OCI-LY1 (cell line): ENCODE measurements around the gene GPR151.

ENCODE experiments used
- H2AFZ ChIP-seq: fragments of 200-600 bp; sonication (generic), shearing (Covaris generic); 2 replicates; pipeline ENCODE4 v1.6.0; 2014; ENCODE audit warnings: antibody characterized with exemption, mild to moderate bottlenecking, low read length
- H3F3A ChIP-seq: fragments of 200-600 bp; sonication (generic), shearing (Covaris generic); 2 replicates; pipeline ENCODE4 v1.6.0; 2014; ENCODE audit warnings: mild to moderate bottlenecking, antibody characterized with exemption, low read length, moderate library complexity; ENCODE audit not compliant: insufficient read depth
- H3K27ac ChIP-seq: fragments of 200-600 bp; sonication (generic); 2 replicates; pipeline ENCODE4 v1.5.1; 2014; ENCODE audit warnings: low read length, mixed run types, mild to moderate bottlenecking, low read depth; ENCODE audit not compliant: poor library complexity, severe bottlenecking
- H3K27me3 ChIP-seq: fragments of 200-600 bp; sonication (generic); 2 replicates; pipeline ENCODE4 v1.6.0; 2014; ENCODE audit warnings: antibody characterized with exemption, mild to moderate bottlenecking, low read length, moderate library complexity; ENCODE audit not compliant: insufficient read depth
- H3K36me3 ChIP-seq: fragments of 200-600 bp; sonication (generic); 2 replicates; pipeline ENCODE4 v1.6.1; 2014; ENCODE audit warnings: mild to moderate bottlenecking, antibody characterized with exemption, low read length, moderate library complexity, mixed read lengths; ENCODE audit not compliant: insufficient read depth
- H3K4me1 ChIP-seq: fragments of 200-600 bp; sonication (generic); 2 replicates; pipeline ENCODE4 v1.5.1; 2014; ENCODE audit warnings: mild to moderate bottlenecking, low read length, moderate library complexity; ENCODE audit not compliant: insufficient read depth, severe bottlenecking
- H3K4me2 ChIP-seq: fragments of 200-600 bp; sonication (generic), shearing (Covaris generic); 2 replicates; pipeline ENCODE4 v1.6.1; 2014; ENCODE audit warnings: low read length
- H3K4me3 ChIP-seq: fragments of 200-600 bp; sonication (generic); 2 replicates; pipeline ENCODE4 v1.5.1; 2014; ENCODE audit warnings: low read length, low read depth, mild to moderate bottlenecking, mixed read lengths; ENCODE audit not compliant: poor library complexity, severe bottlenecking
- H3K79me2 ChIP-seq: fragments of 200-600 bp; shearing (Covaris generic); 2 replicates; pipeline ENCODE4 v1.6.1; 2016; ENCODE audit warnings: mixed run types, low read length, mixed read lengths; ENCODE audit not compliant: insufficient read depth
- H3K9ac ChIP-seq: fragments of 200-600 bp; sonication (generic), shearing (Covaris generic); 2 replicates; pipeline ENCODE4 v1.6.1; 2014; ENCODE audit warnings: mild to moderate bottlenecking, low read length, mixed read lengths
- H3K9me2 ChIP-seq: fragments of 200-600 bp; sonication (generic), shearing (Covaris generic); 2 replicates; pipeline ENCODE4 v1.6.1; 2014; ENCODE audit warnings: low read depth, mild to moderate bottlenecking, low read length, mixed read lengths
- H3K9me3 ChIP-seq: fragments of 200-600 bp; shearing (Covaris generic); 2 replicates; pipeline ENCODE4 v1.6.1; 2014; ENCODE audit warnings: low read length, mixed read lengths
- H4K20me1 ChIP-seq: fragments of 200-600 bp; sonication (generic), shearing (Covaris generic); 2 replicates; pipeline ENCODE4 v1.6.0; 2016; ENCODE audit warnings: mild to moderate bottlenecking, low read length; ENCODE audit not compliant: insufficient read depth
- EZH2 ChIP-seq: fragments of 200-600 bp; sonication (generic), shearing (Covaris generic); IDR thresholded peaks from 2 replicates; pipeline ENCODE4 v1.8.0; 2017; ENCODE audit warnings: borderline replicate concordance, mixed run types, mild to moderate bottlenecking, antibody characterized with exemption, low read length, moderate library complexity, mixed read lengths
- TF ChIP-seq, protein P1 (sequence below): fragments of 200-600 bp; sonication (generic), shearing (Covaris generic); IDR thresholded peaks from 2 replicates; pipeline ENCODE4 v1.5.1; 2017; ENCODE audit warnings: mild to moderate bottlenecking, antibody characterized with exemption, low read length, moderate library complexity, mixed read lengths

GPR151 gene

DNA sequence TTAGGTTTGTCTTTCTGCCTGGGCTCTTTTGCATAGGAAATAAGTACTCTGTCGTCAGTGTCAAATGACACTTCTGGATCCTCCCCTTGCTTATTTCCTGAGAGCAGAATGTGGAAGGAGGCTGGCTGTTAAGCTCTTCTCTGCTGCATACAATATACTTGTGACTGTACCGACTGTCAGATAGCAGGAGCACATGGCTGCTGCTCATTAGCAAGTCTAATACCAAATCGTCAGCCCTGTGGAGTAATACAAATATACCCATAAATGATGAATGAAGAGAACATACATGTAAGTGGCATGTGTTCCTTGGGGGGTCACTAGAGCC lies at the start of gene GPR151:
TSS of gene GPR151 (minus strand) at position 40 of the 325 bp plus-strand sequence. CDS start 77 bp downstream, outside the sequence.
- Histone ChIP-seq H3K9ac (no peak within 1 kb of the TSS), H3K4me1 (no peaks in the 10 kb centered on the region), H3K9me2 (no peaks in the 10 kb centered on the region), H2AFZ (no peak within 1 kb of the TSS), H3K27me3 (no peaks in the 10 kb centered on the region), H3K4me2 (no peak within 1 kb of the TSS), H3K36me3 (peaks cover 25% of the 10 kb centered on the region), H3K4me3 (no peak within 1 kb of the TSS), H3F3A (no peaks in the 10 kb centered on the region; the same call in 1 of the 2 replicates), H4K20me1 (no peaks in the 10 kb centered on the region; the same call in 1 of the 2 replicates), H3K79me2 (no peaks in the 10 kb centered on the region), H3K9me3 (no peaks in the 10 kb centered on the region), H3K27ac (no peak within 1 kb of the TSS)
- no peak for TF ChIP-seq EZH2
- TF ChIP-seq, protein P1, sequence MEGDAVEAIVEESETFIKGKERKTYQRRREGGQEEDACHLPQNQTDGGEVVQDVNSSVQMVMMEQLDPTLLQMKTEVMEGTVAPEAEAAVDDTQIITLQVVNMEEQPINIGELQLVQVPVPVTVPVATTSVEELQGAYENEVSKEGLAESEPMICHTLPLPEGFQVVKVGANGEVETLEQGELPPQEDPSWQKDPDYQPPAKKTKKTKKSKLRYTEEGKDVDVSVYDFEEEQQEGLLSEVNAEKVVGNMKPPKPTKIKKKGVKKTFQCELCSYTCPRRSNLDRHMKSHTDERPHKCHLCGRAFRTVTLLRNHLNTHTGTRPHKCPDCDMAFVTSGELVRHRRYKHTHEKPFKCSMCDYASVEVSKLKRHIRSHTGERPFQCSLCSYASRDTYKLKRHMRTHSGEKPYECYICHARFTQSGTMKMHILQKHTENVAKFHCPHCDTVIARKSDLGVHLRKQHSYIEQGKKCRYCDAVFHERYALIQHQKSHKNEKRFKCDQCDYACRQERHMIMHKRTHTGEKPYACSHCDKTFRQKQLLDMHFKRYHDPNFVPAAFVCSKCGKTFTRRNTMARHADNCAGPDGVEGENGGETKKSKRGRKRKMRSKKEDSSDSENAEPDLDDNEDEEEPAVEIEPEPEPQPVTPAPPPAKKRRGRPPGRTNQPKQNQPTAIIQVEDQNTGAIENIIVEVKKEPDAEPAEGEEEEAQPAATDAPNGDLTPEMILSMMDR, result no peak

DNA sequence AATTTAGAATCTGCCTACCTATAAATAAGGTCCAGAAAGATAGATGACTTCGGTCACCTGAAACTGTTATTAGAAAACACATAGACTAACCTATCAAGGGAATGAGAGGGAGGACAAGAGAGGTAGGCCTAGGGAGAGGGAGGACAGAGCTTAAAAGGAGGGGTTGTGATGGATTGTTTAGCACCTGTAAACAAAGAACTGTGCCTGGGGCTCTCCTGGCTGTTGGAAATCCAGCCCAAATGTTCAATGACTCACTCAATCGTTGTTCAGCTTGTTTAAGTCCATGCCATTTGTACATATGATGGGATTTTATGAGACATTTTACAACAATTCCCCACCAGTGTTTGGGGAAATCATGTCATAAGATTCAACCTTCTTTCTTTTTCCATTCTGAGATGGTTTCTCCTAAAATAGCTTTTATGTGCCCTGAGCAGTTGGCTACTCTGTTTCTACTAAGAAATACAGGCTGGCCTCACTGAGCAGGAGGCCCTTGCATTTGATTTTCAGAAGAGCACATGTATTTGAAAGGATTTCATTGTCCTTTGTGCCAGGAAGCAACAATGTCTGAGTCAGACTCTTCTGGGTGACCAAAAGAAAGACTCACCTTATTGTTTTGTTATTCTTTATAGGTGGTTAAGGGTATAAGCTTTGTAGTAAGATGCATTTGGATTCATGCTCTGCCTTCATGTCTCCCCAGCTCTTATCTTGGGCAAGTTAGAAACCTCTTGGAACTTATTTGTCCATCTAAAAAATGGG lies 48.2 kb upstream of the GPR151 start:
- Histone ChIP-seq H3K9ac (no peak overlapping the region), H3K27me3 (no peaks in the 10 kb centered on the region), H2AFZ (no peak overlapping the region), H4K20me1 (no peaks in the 10 kb centered on the region), H3K27ac (no peak overlapping the region), H3F3A (no peaks in the 10 kb centered on the region), H3K4me2 (no peak overlapping the region), H3K79me2 (no peaks in the 10 kb centered on the region), H3K9me2 (no peaks in the 10 kb centered on the region), H3K9me3 (no peaks in the 10 kb centered on the region), H3K4me3 (no peak overlapping the region), H3K4me1 (no peaks in the 10 kb centered on the region), H3K36me3 (no peaks in the 10 kb centered on the region)
- no peak for TF ChIP-seq EZH2
- TF ChIP-seq, protein P1, result no peak

DNA sequence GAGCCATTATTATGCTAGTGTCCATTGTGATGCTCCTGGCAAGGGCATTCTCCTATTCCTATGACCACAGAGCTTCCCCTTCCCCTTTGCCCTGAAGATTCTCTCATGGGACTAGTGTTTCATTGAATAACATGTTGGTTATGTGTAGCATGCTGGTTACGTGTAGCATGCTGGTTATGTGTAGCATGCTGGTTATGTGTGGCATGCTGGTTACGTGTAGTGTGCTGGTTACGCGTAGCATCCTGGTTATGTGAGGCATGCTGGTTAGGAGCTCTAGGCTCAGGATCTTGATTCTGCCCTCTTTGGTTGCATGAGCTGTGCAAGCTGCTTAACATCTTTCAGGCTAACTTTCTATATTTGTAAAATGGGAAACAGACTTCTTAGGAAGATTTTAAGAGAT lies 46.5 kb upstream of the GPR151 start:
- Histone ChIP-seq H3K27ac (no peak overlapping the region), H3K4me1 (no peaks in the 10 kb centered on the region), H2AFZ (no peak overlapping the region), H3F3A (no peaks in the 10 kb centered on the region), H3K4me2 (no peak overlapping the region), H3K9me2 (no peaks in the 10 kb centered on the region), H3K4me3 (no peak overlapping the region), H3K36me3 (no peaks in the 10 kb centered on the region), H3K9me3 (no peaks in the 10 kb centered on the region), H3K79me2 (no peaks in the 10 kb centered on the region), H4K20me1 (no peaks in the 10 kb centered on the region), H3K9ac (no peak overlapping the region), H3K27me3 (no peaks in the 10 kb centered on the region)
- TF ChIP-seq EZH2, result no peak
- TF ChIP-seq, protein P1, result no peak
